Heart right ventricle (tissue), 16 donors: ENCODE data around the gene LOXL3. TPM values are rescaled to one million over a fixed set of nuclear protein-coding genes. Genes with fewer than 3 reads are reported as not detected.
A peak's percentile ranks its signal among the peaks of the same experiment; 100 is the strongest.

Experiments
- ATAC-seq, 8 donors: fragments of 200-7000 bp; cut with Tn5 transposase; one replicate each; pipeline ENCODE4 v1.9.1; 2020; ENCODE audit warnings: mild to moderate bottlenecking in 8 of 8, moderate library complexity in 8 of 8, moderate number of reproducible peaks in 1 of 8
- DNase-seq, 2 donors: peaks; one replicate each; pipeline ENCODE4 v3.0.0-alpha.2; 2020
- H3K27ac ChIP-seq, 10 donors: fragments of 200-600 bp; sonication (generic) in 2 of 10; one replicate each; pipeline versions ENCODE4 v1.5.0 to v1.8.0; 2020 to 2022; ENCODE audit warnings: mild to moderate bottlenecking in 3 of 10
- H3K27me3 ChIP-seq, 7 donors: fragments of 200-600 bp; one replicate each; pipeline ENCODE4 v1.8.0; 2021 to 2022; ENCODE audit warnings: mild to moderate bottlenecking in 2 of 7
- H3K36me3 ChIP-seq, 9 donors: fragments of 200-600 bp; sonication (generic) in 1 of 9; one replicate each; pipeline versions ENCODE4 v1.5.0 to v1.8.0; 2020 to 2022; ENCODE audit warnings: mild to moderate bottlenecking in 2 of 9
- H3K4me1 ChIP-seq, 9 donors: fragments of 200-600 bp; sonication (generic) in 1 of 9; one replicate each; pipeline versions ENCODE4 v1.5.0 to v1.8.0; 2020 to 2022; ENCODE audit warnings: mild to moderate bottlenecking in 4 of 9
- H3K4me3 ChIP-seq, 10 donors: fragments of 200-600 bp; sonication (generic) in 2 of 10; one replicate each; pipeline versions ENCODE4 v1.5.0 to v1.8.0; 2020 to 2022; ENCODE audit warnings: mild to moderate bottlenecking in 7 of 10, moderate library complexity in 2 of 10
- H3K9me3 ChIP-seq, 11 donors: fragments of 200-600 bp in 10 of 11; sonication (generic) in 2 of 11; one replicate each; pipeline versions ENCODE4 v1.5.0 to v1.8.0; 2013 to 2022; ENCODE audit warnings: mild to moderate bottlenecking in 2 of 11, control low read depth in 1 of 11, moderate library complexity in 1 of 11
- WGBS, 2 donors: extraction: QIAGEN DNeasy Blood & Tissue Kit; methylation state at CpG; one replicate each; pipeline ENCODE4 v1.1.7; 2013; ENCODE audit warnings: inconsistent platforms in 1 of 2; 5-methylcytosine and 5-hydroxymethylcytosine counted together
- intact Hi-C, 10 donors: fragments of 100-400 bp; cut with DNase I; formaldehyde crosslinking; loops; one replicate each; pipeline versions ENCODE4 v1.11.1 to v1.14.2; 2022
- polyA plus RNA-seq, 2 donors: library from polyadenylated mRNA; stranded (reverse); fragments of 200-250 nt; gene quantifications; one replicate each; pipeline ENCODE4 v1.2.3, GENCODE V29; 2013
- total RNA-seq, 10 donors: library from RNA; stranded (reverse); fragmentation: NEBNext Ultra II Directional in 3 of 10; extraction: Animal tissue kit (Norgen Biotek cat#: 25700) in 3 of 10; gene quantifications; one replicate each; pipeline versions ENCODE4 v1.2.1 to v1.2.4, GENCODE V29; 2021 to 2023
- TF ChIP-seq, protein P1 (sequence below), 9 donors: fragments of 200-600 bp; sonication (generic) in 2 of 9; IDR thresholded peaks; one replicate each; pipeline versions ENCODE4 v1.5.0 to v1.8.0; 2021 to 2022; ENCODE audit warnings: antibody characterized with exemption in 9 of 9, mild to moderate bottlenecking in 5 of 9, moderate library complexity in 1 of 9
- donor health status: Arrhythmogenic right ventricular cardiomyopathy.
- donor health status: ischemic (EF 13 %, LVEDD 7.1; RV severe dilation, severe dysfunction).
- donor health status: healthy with polysubstance abuse.
- donor health status: DM: no; HTN: yes; CAD: no.
- donor health status: DM: no; HTN: no; CAD: no.
- donor health status: ischemic (EF 25% LVEDD 6.9; RV normal size, moderate dysfunction).
- donor health status: ischemic (EF 25% LVEDD 5.7; RV mildly dilated, moderate dysfunction).
- donor health status: healthy.
- donor health status: DM: yes; HTN: yes; CAD: no.
- donor health status: Ischemic cardiomyopathy.
- donor health status: ischemic (EF 35%, LVEDD 5.7; RV mildly dilated, moderate dysfunction).
- donor health status: nonischemic (EF 11% LVEDD 7.7; RV severe dilation, severe dysfunction).
- donor health status: DM: yes; HTN: yes; CAD: no.
- donor health status: PGD.
- donor health status: ischemic (EF 29% LVEDD 5.4; RV normal size, mild dysfunction).
- donor health status: nonischemic (EF 23%, LVEDD 6.1; RV moderate dilation, normal function).

LOXL3 gene
- total and polyA plus RNA-seq, 12 donors: 1.2 to 9.2 (median 2.6) TPM

DNA sequence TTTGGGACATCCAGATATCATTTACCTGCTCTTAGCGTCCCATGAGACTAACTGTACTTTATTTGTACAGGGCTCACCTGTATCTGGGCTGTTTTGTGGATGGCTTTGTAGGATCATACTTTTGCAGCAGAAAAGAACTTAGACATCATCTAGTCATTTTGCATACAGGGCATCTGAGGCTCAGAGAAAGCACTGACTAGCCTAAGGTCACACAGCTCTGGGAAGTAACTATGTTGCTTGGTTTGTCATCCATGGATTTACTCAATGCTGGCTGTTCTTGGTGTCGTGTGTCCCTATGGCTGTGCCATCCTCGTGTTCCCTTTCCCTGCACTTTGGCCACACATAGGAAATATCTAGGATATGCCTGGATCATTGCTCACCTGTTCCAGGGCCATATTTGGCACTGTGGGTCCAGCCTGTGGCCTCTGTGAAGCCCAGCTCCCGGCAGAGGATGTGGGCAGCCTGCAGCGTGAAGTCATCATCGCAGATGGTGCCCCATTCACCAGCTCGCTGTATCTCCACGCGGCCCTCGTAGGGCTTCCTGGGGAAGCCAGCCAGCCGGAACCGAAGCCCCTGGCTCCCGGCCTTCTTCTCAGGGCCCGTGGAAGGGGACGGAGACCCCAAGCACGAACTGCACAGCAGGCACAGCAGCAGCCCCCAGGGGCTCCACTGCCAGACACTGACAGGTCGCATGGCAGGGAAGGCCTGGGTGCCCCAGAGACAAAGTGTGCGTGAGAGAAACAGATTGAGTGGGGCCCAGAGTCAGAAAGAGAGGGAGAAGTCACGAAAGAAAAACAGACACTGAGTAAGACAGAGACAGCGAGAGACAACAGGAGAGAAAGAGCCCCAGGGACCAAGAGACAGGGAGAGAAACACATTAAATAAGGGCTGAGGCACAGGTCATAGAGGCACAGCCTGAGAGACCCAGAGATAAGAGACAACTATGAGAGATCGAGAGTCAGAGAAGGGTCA, 1.5 kb downstream of the LOXL3 start:
- no peak for ATAC-seq
- TF ChIP-seq, protein P1, sequence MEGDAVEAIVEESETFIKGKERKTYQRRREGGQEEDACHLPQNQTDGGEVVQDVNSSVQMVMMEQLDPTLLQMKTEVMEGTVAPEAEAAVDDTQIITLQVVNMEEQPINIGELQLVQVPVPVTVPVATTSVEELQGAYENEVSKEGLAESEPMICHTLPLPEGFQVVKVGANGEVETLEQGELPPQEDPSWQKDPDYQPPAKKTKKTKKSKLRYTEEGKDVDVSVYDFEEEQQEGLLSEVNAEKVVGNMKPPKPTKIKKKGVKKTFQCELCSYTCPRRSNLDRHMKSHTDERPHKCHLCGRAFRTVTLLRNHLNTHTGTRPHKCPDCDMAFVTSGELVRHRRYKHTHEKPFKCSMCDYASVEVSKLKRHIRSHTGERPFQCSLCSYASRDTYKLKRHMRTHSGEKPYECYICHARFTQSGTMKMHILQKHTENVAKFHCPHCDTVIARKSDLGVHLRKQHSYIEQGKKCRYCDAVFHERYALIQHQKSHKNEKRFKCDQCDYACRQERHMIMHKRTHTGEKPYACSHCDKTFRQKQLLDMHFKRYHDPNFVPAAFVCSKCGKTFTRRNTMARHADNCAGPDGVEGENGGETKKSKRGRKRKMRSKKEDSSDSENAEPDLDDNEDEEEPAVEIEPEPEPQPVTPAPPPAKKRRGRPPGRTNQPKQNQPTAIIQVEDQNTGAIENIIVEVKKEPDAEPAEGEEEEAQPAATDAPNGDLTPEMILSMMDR (IDR thresholded peaks at IDR 0.05): no peak
- intact Hi-C loops: loop anchor here in 1 of 10 donors (2.0 kb wide), 1 partner anchor 21 kb away; no protein-coding TSS in a partner anchor
- Histone ChIP-seq H3K27me3 (peaks cover 0 to 19% (median 0%) of the 10 kb centered on the region in 7 donors), H3K4me1 (peaks cover 12 to 54% (median 30%) of the 10 kb centered on the region in 9 donors), H3K27ac (peak overlapping the region in 6 of 10 donors; percentile 81 to 91 (median 90)), H3K9me3 (no peaks in the 10 kb centered on the region), H3K36me3 (peaks cover 0 to 11% (median 0%) of the 10 kb centered on the region in 9 donors), H3K4me3 (peak overlapping the region in 7 of 10 donors; percentile 67 to 83 (median 79))
- 68 to 71% methylated on average over 21 of the region's 21 CpGs for WGBS, 2 donors
- no peak for DNase-seq

DNA sequence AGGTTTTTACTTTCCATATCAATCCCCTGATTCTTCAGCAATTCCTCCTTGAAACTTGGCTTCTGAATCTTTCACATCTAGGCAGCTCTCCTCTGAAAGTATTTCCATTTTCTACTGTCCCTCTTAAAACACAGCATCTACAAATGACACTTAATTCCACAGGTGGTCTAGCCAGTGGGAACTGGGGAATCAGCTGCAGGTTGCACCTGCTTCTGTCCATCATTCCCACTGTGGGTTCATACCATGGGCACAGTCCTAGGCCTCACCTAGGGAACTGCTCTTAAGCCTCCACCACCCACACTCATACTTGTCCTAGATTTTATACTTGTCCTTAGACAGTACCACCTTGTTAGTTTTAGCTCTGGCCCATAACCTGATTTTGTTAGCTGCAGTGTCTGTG, 2.2 kb downstream of the LOXL3 start:
- ATAC-seq (no peak), DNase-seq (no peak)
- peaks cover 0 to 6% (median 0%) of the 10 kb centered on the region in 9 donors for H3K36me3 ChIP-seq
- intact Hi-C loops: no loop called here
- no peak overlapping the region for H3K27ac ChIP-seq
- peaks cover 0 to 19% (median 0%) of the 10 kb centered on the region in 7 donors for H3K27me3 ChIP-seq
- peaks cover 12 to 52% (median 30%) of the 10 kb centered on the region in 9 donors for H3K4me1 ChIP-seq
- no peaks in the 10 kb centered on the region for H3K9me3 ChIP-seq
- TF ChIP-seq, protein P1 (IDR thresholded peaks at IDR 0.05): no peak
- H3K4me3 ChIP-seq: no peak overlapping the region

DNA sequence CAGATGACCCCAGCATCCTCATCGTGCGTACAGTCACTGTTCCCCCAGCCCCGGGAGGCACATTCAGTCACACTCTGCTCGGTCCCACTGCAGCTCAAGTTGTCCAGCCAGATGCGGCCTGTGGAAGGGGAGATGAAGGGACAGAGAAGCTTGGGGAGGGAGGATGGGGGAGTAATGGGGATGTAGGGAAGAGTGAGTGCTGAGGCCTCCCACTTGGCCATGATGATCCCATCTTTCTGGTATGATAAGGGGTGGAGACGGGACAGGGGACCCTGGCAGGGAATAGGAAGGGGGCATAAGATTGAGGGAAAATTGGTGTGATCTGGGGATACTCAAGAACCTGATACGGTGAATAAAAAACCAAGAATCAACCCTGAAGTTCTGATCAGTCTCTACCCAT, 3.5 kb downstream of the LOXL3 start:
- Histone ChIP-seq H3K27me3 (peaks cover 0 to 19% (median 0%) of the 10 kb centered on the region in 7 donors), H3K4me1 (peaks cover 10 to 39% (median 24%) of the 10 kb centered on the region in 9 donors), H3K36me3 (no peaks in the 10 kb centered on the region), H3K9me3 (no peaks in the 10 kb centered on the region), H3K4me3 (no peak overlapping the region), H3K27ac (no peak overlapping the region)
- no peak for DNase-seq
- ATAC-seq: no peak
- TF ChIP-seq, protein P1 (IDR thresholded peaks at IDR 0.05): no peak
- WGBS, 2 donors: 71 to 85% methylated on average over 7 of the region's 7 CpGs
- intact Hi-C loops: no loop called here

DNA sequence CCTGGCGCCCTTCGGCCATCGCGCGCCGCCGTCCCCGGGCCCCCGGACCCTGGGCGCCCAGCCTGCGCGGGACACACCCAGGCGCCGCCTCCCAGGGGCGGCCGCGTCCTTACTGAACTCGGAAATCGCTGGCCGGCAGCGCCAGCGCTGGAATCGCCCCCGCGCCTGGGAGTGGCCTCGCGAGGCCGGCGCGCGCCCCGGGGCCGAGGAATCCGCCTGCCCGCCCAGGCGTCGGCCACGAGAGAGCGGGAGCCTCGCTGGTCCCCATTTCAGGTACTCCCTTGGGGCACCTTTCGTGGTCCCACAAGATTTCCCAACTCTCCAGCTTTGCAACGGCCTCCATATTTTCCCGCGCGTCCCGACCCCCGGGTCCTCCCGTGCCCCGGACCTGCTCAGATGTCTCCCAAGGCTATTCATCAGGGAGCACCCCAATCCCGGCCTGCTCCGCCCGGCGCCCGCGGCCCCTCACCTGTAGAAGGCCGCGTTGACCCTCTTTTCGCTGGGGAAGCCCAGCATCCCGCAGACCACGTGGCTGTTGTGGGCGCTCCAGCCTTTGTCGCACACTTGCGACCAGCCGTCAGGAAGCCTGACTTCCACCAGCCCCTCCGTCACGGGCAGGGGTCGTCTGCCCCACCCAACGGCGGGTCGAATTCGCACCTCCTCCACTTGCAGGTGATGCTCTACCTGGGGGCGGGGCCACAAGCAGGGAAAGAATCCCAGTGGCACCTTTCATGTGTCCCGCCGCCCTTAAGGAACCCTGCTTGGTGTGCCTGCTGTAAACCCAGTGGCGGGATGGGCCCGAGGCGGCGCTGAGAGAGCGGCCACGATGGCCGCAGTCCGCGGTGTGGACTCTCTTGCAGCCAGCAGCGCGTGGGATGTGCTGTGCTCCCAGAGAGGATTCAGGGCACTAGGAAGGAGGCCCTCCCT, 4.6 kb downstream of the LOXL3 start:
- 5 to 6% methylated on average over 80 to 85 of the region's 85 CpGs for WGBS, 2 donors
- no peaks in the 10 kb centered on the region for H3K9me3 ChIP-seq
- peaks cover 0 to 19% (median 0%) of the 10 kb centered on the region in 7 donors for H3K27me3 ChIP-seq
- H3K4me3 ChIP-seq: peak overlapping the region; percentile 22 to 82 (median 68)
- H3K27ac ChIP-seq: peak overlapping the region; percentile 57 to 92 (median 80)
- TF ChIP-seq, protein P1 (IDR thresholded peaks at IDR 0.05): peak in 1 of 9 donors; percentile 11
- ATAC-seq: peak; percentile 87 to 92 (median 88)
- no peaks in the 10 kb centered on the region for H3K36me3 ChIP-seq
- intact Hi-C loops: loop anchor here in 1 of 10 donors (5.0 kb wide), 1 partner anchor 38 kb away; no protein-coding TSS in a partner anchor
- DNase-seq: peak; percentile 72 to 80
- peaks cover 6 to 36% (median 22%) of the 10 kb centered on the region in 9 donors for H3K4me1 ChIP-seq
